HepG2 (cell line): ENCODE results near the gene TEAD3. TPM values are rescaled to one million over a fixed set of nuclear protein-coding genes. Genes with fewer than 3 reads are reported as not detected.

ENCODE experiments used
- EEA1 ChIP-seq: sonication (generic); formaldehyde crosslinking; IDR thresholded peaks from 2 replicates; pipeline ENCODE4 v1.5.1; 2020; ENCODE audit warnings: mild to moderate bottlenecking, missing genetic modification reagents, borderline replicate concordance
- HDAC1 ChIP-seq: sonication (generic); formaldehyde crosslinking; IDR thresholded peaks from 2 replicates; pipeline ENCODE4 v1.5.1; 2020; ENCODE audit warnings: mild to moderate bottlenecking, missing genetic modification reagents
- HNF4G ChIP-seq, 2 experiments: sonication (generic) in 1 of 2; formaldehyde crosslinking in 1 of 2; IDR thresholded peaks; 2 replicates each; pipeline versions ENCODE4 v1.4.0 to v1.6.1; 2011 to 2020; ENCODE audit warnings: borderline replicate concordance in 2 of 2, low read depth in 2 of 2, mild to moderate bottlenecking in 2 of 2, low read length in 1 of 2, missing genetic modification reagents in 1 of 2, moderate library complexity in 1 of 2
- KDM4B ChIP-seq: sonication (generic); formaldehyde crosslinking; IDR thresholded peaks from 2 replicates; pipeline ENCODE4 v1.4.0; 2020; ENCODE audit warnings: missing genetic modification reagents
- NKX3-1 ChIP-seq: sonication (generic); formaldehyde crosslinking; IDR thresholded peaks from 2 replicates; pipeline ENCODE4 v1.5.0; 2020; ENCODE audit warnings: missing genetic modification reagents
- YY1 ChIP-seq: IDR thresholded peaks from 2 replicates; pipeline ENCODE4 v1.6.1; 2011; ENCODE audit warnings: low read length, low read depth, moderate library complexity, mild to moderate bottlenecking; ENCODE audit not compliant: insufficient read depth, insufficient replicate concordance
- ZNF121 ChIP-seq: sonication (generic); formaldehyde crosslinking; IDR thresholded peaks from 2 replicates; pipeline ENCODE4 v1.5.0; 2020; ENCODE audit warnings: mild to moderate bottlenecking, missing genetic modification reagents
- ZNF143 ChIP-seq: sonication (generic); formaldehyde crosslinking; IDR thresholded peaks from 2 replicates; pipeline ENCODE4 v1.4.0; 2020; ENCODE audit warnings: missing genetic modification reagents
- ZNF263 ChIP-seq: sonication (generic); formaldehyde crosslinking; IDR thresholded peaks from 2 replicates; pipeline ENCODE4 v1.4.0; 2020; ENCODE audit warnings: missing genetic modification reagents
- ZNF331 ChIP-seq: sonication (generic); formaldehyde crosslinking; IDR thresholded peaks from 2 replicates; pipeline ENCODE4 v1.4.0; 2020; ENCODE audit warnings: missing genetic modification reagents
- ZNF549 ChIP-seq: sonication (generic); formaldehyde crosslinking; IDR thresholded peaks from 2 replicates; pipeline ENCODE4 v1.5.0; 2020; ENCODE audit warnings: missing genetic modification reagents
- ZNF567 ChIP-seq: sonication (generic); formaldehyde crosslinking; IDR thresholded peaks from 2 replicates; pipeline ENCODE4 v1.8.1; 2023; ENCODE audit warnings: mild to moderate bottlenecking, missing genetic modification reagents, borderline replicate concordance
- ZNF703 ChIP-seq: sonication (generic); formaldehyde crosslinking; IDR thresholded peaks from 2 replicates; pipeline ENCODE4 v1.5.1; 2020; ENCODE audit warnings: missing genetic modification reagents, mild to moderate bottlenecking, moderate library complexity, borderline replicate concordance
- ZNF709 ChIP-seq: sonication (generic); formaldehyde crosslinking; IDR thresholded peaks from 2 replicates; pipeline ENCODE4 v1.5.0; 2020; ENCODE audit warnings: mild to moderate bottlenecking, missing genetic modification reagents
- ZNF773 ChIP-seq: sonication (generic); formaldehyde crosslinking; IDR thresholded peaks from 2 replicates; pipeline ENCODE4 v1.4.0; 2020; ENCODE audit warnings: missing genetic modification reagents, borderline replicate concordance
- ZNF83 ChIP-seq: sonication (generic); formaldehyde crosslinking; IDR thresholded peaks from 2 replicates; pipeline ENCODE4 v1.4.0; 2020; ENCODE audit warnings: missing genetic modification reagents, mild to moderate bottlenecking, borderline replicate concordance
- ZSCAN12 ChIP-seq: sonication (generic); formaldehyde crosslinking; IDR thresholded peaks from 2 replicates; pipeline ENCODE4 v1.9.0; 2021; ENCODE audit warnings: mild to moderate bottlenecking, missing genetic modification reagents
- ZSCAN25 ChIP-seq: sonication (generic); formaldehyde crosslinking; IDR thresholded peaks from 2 replicates; pipeline ENCODE4 v1.8.0; 2022; ENCODE audit warnings: mild to moderate bottlenecking, missing genetic modification reagents
- polyA plus RNA-seq, 8 experiments: library from polyadenylated mRNA; depleted of rRNA in 3 of 8; stranded (reverse) in 7 of 8; unstranded in 1 of 8; fragments of >200 nt; fragmentation: Illumina TruSeq in 4 of 8; extraction: Trizol in 4 of 8; gene quantifications; 2 replicates each; pipeline versions ENCODE4 v1.2.1 to v1.2.3, GENCODE V29; 2011 to 2016; ENCODE audit warnings: low read depth in 4 of 8, missing spikeins in 1 of 8, mixed read lengths in 1 of 8; ENCODE audit not compliant: insufficient read depth in 1 of 8
- total RNA-seq, 5 experiments: library from RNA; depleted of rRNA; stranded (reverse); fragments of >200 nt; fragmentation: Illumina TruSeq; extraction: Trizol; gene quantifications; 2 replicates each; pipeline ENCODE4 v1.2.3, GENCODE V29; 2016; ENCODE audit warnings: low read depth in 1 of 5
- TF ChIP-seq, protein P1 (sequence below): IDR thresholded peaks from 2 replicates; pipeline ENCODE4 v1.6.1; 2012; ENCODE audit warnings: inconsistent platforms
- TF ChIP-seq, protein P2 (sequence below): sonication (generic); formaldehyde crosslinking; IDR thresholded peaks from 2 replicates; pipeline ENCODE4 v1.4.0; 2020; ENCODE audit warnings: missing genetic modification reagents
- TF ChIP-seq, protein P3 (sequence below): sonication (generic); formaldehyde crosslinking; IDR thresholded peaks from 2 replicates; pipeline ENCODE4 v1.4.0; 2020; ENCODE audit warnings: missing genetic modification reagents
- TF ChIP-seq, protein P4 (sequence below): sonication (generic); formaldehyde crosslinking; IDR thresholded peaks from 2 replicates; pipeline ENCODE4 v1.4.0; 2020; ENCODE audit warnings: mild to moderate bottlenecking, missing genetic modification reagents, borderline replicate concordance
- TF ChIP-seq, protein P5 (sequence below): sonication (generic); formaldehyde crosslinking; IDR thresholded peaks from 2 replicates; pipeline ENCODE4 v1.4.0; 2020; ENCODE audit warnings: missing genetic modification reagents

TEAD3 gene
- total and polyA plus RNA-seq, 2 of the 13 experiments (the other 11 are each of a cell fraction or from before 2014, with no cell fraction given), result 15.1 to 16.5 TPM

DNA sequence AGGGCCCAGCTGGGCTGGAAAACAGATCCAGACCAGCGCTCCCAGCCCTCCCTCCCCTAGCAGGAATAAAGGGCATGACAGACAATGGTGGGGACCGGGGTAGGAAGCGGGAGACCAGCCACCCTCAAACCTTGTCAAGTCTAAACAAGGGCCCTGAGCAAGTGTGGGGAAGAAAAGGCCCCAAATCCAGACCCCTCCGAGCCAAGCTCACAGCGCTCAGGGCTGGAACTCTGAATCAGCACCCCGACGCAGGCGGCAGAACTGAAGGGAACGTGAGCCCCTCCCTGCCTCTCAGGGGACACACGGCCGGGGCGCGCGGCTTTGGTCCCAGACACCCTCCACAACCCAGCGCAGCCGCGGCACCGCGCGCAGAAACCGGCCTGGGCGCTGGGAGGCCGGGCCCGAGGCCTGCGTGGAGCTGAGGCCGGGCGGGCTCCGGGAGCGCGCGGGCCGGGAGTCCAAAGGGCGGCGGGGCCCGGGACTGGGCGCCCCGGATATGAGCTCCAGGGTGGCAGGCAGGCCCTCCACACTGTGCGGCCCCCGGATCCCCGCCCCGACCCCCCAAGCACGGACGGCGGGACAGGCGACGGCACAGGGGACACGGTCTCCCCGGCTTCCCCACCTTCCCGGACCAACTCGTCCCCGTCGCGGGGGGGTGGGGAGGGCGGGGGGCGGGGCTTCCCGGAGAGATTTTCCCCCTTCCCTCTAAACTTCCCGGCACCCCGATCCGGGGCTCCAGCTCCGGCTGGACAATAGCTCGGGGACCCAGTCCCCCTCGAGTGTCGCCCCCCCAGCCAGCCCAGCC, 641 bp downstream of the TEAD3 start (continued):
- TF ChIP-seq, protein P1, sequence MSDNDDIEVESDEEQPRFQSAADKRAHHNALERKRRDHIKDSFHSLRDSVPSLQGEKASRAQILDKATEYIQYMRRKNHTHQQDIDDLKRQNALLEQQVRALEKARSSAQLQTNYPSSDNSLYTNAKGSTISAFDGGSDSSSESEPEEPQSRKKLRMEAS, result peak; percentile 68
- peak; percentile 76 for TF ChIP-seq ZNF709
- TF ChIP-seq ZNF331 (CRISPR knock-in tag), result peak; percentile 30; the same call in 1 of the 2 replicates
- 0 out of 2 replicates have a peak, but pooled peaks have one; percentile 32 for TF ChIP-seq ZNF703 (CRISPR knock-in tag)
- TF ChIP-seq ZNF83 (CRISPR knock-in tag), result no peak
- TF ChIP-seq ZNF263, result 0 out of 2 replicates have a peak, but pooled peaks have one; percentile 20
- TF ChIP-seq, protein P2, sequence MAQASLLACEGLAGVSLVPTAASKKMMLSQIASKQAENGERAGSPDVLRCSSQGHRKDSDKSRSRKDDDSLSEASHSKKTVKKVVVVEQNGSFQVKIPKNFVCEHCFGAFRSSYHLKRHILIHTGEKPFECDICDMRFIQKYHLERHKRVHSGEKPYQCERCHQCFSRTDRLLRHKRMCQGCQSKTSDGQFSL (CRISPR knock-in tag), result 0 out of 2 replicates have a peak, but pooled peaks have one; percentile 19
- peak; percentile 37 for TF ChIP-seq YY1
- TF ChIP-seq, protein P3, sequence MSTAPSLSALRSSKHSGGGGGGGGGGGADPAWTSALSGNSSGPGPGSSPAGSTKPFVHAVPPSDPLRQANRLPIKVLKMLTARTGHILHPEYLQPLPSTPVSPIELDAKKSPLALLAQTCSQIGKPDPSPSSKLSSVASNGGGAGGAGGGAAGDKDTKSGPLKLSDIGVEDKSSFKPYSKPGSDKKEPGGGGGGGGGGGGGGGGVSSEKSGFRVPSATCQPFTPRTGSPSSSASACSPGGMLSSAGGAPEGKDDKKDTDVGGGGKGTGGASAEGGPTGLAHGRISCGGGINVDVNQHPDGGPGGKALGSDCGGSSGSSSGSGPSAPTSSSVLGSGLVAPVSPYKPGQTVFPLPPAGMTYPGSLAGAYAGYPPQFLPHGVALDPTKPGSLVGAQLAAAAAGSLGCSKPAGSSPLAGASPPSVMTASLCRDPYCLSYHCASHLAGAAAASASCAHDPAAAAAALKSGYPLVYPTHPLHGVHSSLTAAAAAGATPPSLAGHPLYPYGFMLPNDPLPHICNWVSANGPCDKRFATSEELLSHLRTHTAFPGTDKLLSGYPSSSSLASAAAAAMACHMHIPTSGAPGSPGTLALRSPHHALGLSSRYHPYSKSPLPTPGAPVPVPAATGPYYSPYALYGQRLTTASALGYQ (CRISPR knock-in tag), result 0 out of 2 replicates have a peak, but pooled peaks have one; percentile 42
- TF ChIP-seq, protein P4, sequence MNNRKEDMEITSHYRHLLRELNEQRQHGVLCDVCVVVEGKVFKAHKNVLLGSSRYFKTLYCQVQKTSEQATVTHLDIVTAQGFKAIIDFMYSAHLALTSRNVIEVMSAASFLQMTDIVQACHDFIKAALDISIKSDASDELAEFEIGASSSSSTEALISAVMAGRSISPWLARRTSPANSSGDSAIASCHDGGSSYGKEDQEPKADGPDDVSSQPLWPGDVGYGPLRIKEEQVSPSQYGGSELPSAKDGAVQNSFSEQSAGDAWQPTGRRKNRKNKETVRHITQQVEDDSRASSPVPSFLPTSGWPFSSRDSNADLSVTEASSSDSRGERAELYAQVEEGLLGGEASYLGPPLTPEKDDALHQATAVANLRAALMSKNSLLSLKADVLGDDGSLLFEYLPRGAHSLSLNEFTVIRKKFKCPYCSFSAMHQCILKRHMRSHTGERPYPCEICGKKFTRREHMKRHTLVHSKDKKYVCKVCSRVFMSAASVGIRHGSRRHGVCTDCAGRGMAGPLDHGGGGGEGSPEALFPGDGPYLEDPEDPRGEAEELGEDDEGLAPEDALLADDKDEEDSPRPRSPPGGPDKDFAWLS, result peak; percentile 44; the same call in 1 of the 2 replicates
- TF ChIP-seq EEA1, result 0 out of 2 replicates have a peak, but pooled peaks have one; percentile 32
- TF ChIP-seq ZNF773, result peak; percentile 88; the same call in 1 of the 2 replicates
- TF ChIP-seq KDM4B, result no peak
- TF ChIP-seq ZSCAN12 (CRISPR knock-in tag), result 0 out of 2 replicates have a peak, but pooled peaks have one; percentile 74
- TF ChIP-seq ZNF143 (CRISPR knock-in tag), result 0 out of 2 replicates have a peak, but pooled peaks have one; percentile 30
- peak; percentile 69 for TF ChIP-seq ZSCAN25 (CRISPR knock-in tag)
- 0 out of 2 replicates have a peak, but pooled peaks have one; percentile 21 for TF ChIP-seq ZNF567 (CRISPR knock-in tag)
- peak; percentile 81 for TF ChIP-seq HDAC1
- peak; percentile 75 for TF ChIP-seq ZNF121 (CRISPR knock-in tag)
- TF ChIP-seq HNF4G (IDR thresholded peaks at IDR 0.05; ENCODE audit: borderline replicate concordance, low read depth, low read length), result peak; percentile 93
- peak; percentile 79 for TF ChIP-seq HNF4G (CRISPR knock-in tag; IDR thresholded peaks at IDR 0.05; ENCODE audit: borderline replicate concordance, low read depth)
- TF ChIP-seq, protein P5, sequence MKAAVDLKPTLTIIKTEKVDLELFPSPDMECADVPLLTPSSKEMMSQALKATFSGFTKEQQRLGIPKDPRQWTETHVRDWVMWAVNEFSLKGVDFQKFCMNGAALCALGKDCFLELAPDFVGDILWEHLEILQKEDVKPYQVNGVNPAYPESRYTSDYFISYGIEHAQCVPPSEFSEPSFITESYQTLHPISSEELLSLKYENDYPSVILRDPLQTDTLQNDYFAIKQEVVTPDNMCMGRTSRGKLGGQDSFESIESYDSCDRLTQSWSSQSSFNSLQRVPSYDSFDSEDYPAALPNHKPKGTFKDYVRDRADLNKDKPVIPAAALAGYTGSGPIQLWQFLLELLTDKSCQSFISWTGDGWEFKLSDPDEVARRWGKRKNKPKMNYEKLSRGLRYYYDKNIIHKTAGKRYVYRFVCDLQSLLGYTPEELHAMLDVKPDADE (CRISPR knock-in tag), result peak; percentile 29; the same call in 1 of the 2 replicates
- 0 out of 2 replicates have a peak, but pooled peaks have one; percentile 53 for TF ChIP-seq ZNF549 (CRISPR knock-in tag)
- TF ChIP-seq NKX3-1 (CRISPR knock-in tag), result 0 out of 2 replicates have a peak, but pooled peaks have one; percentile 34
